Measurements from ENCODE around the gene OCIAD1. TPM values are rescaled to one million over a fixed set of nuclear protein-coding genes. Genes with fewer than 3 reads are reported as not detected.

Gene OCIAD1
- total and polyA plus RNA-seq, 10 of the 15 experiments (the other 5 are each of a cell fraction or from before 2014, with no cell fraction given): 89.1 to 196 (median 136) TPM

DNA sequence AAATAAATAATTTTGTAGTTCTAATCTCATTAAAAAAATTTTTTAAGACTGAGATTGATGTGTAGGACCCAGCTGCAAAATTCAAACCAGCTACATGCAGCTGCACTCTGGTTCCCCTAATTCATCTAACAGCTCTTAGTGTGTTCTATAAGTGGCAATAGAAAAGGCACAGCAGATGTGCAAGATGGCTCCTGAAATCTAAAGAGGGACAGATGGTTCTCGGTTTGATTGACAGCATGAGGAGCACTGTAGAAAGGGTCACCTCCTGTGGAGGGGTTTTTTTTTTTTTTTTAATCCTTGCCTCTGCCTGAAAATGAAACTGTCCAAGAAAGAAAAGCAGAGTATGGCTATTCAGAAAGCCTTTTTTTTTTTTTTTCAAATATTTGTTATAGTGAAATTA lies 16.9 kb upstream of the OCIAD1 start:
- H2AFZ ChIP-seq (ENCODE audit: control insufficient read depth, low read depth, low read length): no peak overlapping the region
- RAD21 ChIA-PET (ENCODE audit: unreplicated experiment): interaction anchor here (0.9 to 1.5 kb wide), 4 partner anchors 11 to 34 kb away, joined by 3 to 4 read pairs (median 3); partner anchors contain the start of gene FRYL
- ATAC-seq (peak; percentile 69), FAIRE-seq (no peak), DNase-seq (ENCODE audit: low read depth, low spot score) (no peak)
- no peak overlapping the region for H3K4me3 ChIP-seq
- no peaks in the 10 kb centered on the region for H3K9me3 ChIP-seq (replicated peaks; ENCODE audit: control insufficient read depth, insufficient read depth, low read length)
- no peaks in the 10 kb centered on the region for H4K20me1 ChIP-seq (ENCODE audit: control insufficient read depth, insufficient read depth)
- POLR2A ChIA-PET: interaction anchor here (0.6 to 0.7 kb wide), 5 partner anchors 15 to 549 kb away, joined by 3 to 7 read pairs (median 3); no protein-coding TSS in a partner anchor
- H3K79me2 ChIP-seq (ENCODE audit: control insufficient read depth, insufficient read depth, low read length): no peaks in the 10 kb centered on the region
- no TSS peak for BruUV-seq (replicated peaks)
- CTCF ChIA-PET: interaction anchor here (0.6 to 1.6 kb wide), 5 partner anchors 13 to 235 kb away, joined by 3 to 5 read pairs (median 3); no protein-coding TSS in a partner anchor
- no peak overlapping the region for H3K27ac ChIP-seq (ENCODE audit: control insufficient read depth, insufficient read depth)
- SMC1A ChIA-PET (ENCODE audit: uncharacterized antibody, unreplicated experiment): interaction anchor here (0.7 to 1.3 kb wide), 4 partner anchors 15 to 91 kb away, joined by 3 to 4 read pairs (median 4); no protein-coding TSS in a partner anchor
- H3K9ac ChIP-seq (ENCODE audit: control insufficient read depth, insufficient read depth, low read length): no peak overlapping the region
- intact Hi-C loops (cut with micrococcal nuclease; ENCODE audit: unreplicated experiment): no loop called here
- WGBS (ENCODE audit: insufficient coverage, insufficient replicate concordance, low lambda C conversion rate, missing lambda C conversion rate): 39% methylated on average over 1 of the region's 1 CpG
- in situ Hi-C loops (cut with MboI): no loop called here
- H3K4me2 ChIP-seq (ENCODE audit: control insufficient read depth, insufficient read depth): 0 out of 2 replicates have a peak overlapping the region, but pooled peaks have one; percentile 41
- no peaks in the 10 kb centered on the region for H3K27me3 ChIP-seq (replicated peaks in 1 of 2; ENCODE audit: control insufficient read depth in 2 of 2, insufficient read depth in 2 of 2, low read length in 1 of 2)
- no peaks in the 10 kb centered on the region for H3K36me3 ChIP-seq (ENCODE audit: control insufficient read depth in 2 of 2, insufficient read depth in 2 of 2, low read length in 1 of 2)
- H3K4me1 ChIP-seq (ENCODE audit: control insufficient read depth, insufficient read depth, low read length): peaks cover 15% of the 10 kb centered on the region; the same call in 1 of the 2 replicates
- TF ChIP-seq ZBED1 (IDR thresholded peaks at IDR 0.05; ENCODE audit: borderline replicate concordance): no peak
- no peak for TF ChIP-seq MTA2 (IDR thresholded peaks at IDR 0.05; ENCODE audit: low read depth)
- no peak for TF ChIP-seq EP300 (IDR thresholded peaks at IDR 0.05; ENCODE audit: borderline replicate concordance in 1 of 2, control insufficient read depth in 1 of 2, low read depth in 2 of 2, low read length in 2 of 2)
- TF ChIP-seq GABPA (IDR thresholded peaks at IDR 0.05; ENCODE audit: low read depth): no peak
- 0 out of 2 replicates have a peak, but pooled peaks have one; percentile 31 for TF ChIP-seq TCF12 (IDR thresholded peaks at IDR 0.05; ENCODE audit: low read depth, low read length)
- no peak for TF ChIP-seq ZNF274 (IDR thresholded peaks at IDR 0.05; ENCODE audit: insufficient read depth, insufficient read length)
- TF ChIP-seq EED (IDR thresholded peaks at IDR 0.05; ENCODE audit: low read depth): no peak
- no peak for TF ChIP-seq JUND (IDR thresholded peaks at IDR 0.05; ENCODE audit: low read depth, low read length)
- peak; percentile 67 for TF ChIP-seq YY1 (IDR thresholded peaks at IDR 0.05; ENCODE audit: low read depth, low read length)
- TF ChIP-seq SUZ12 (IDR thresholded peaks at IDR 0.05; ENCODE audit: unreplicated experiment): no peak
- no peak for TF ChIP-seq SMAD5 (IDR thresholded peaks at IDR 0.05; ENCODE audit: low read depth)
- no peak for TF ChIP-seq E2F4 (IDR thresholded peaks at IDR 0.05; ENCODE audit: low read depth, low read length)
- peak; percentile 74 for TF ChIP-seq ZNF384 (IDR thresholded peaks at IDR 0.05; ENCODE audit: borderline replicate concordance, low read depth, low read length)
- no peak for TF ChIP-seq SRF (IDR thresholded peaks at IDR 0.05; ENCODE audit: low read depth in 2 of 2, low read length in 2 of 2)
- TF ChIP-seq HSF1 (IDR thresholded peaks at IDR 0.05; ENCODE audit: low read depth, low read length): no peak
- peak; percentile 83 for TF ChIP-seq PBX3 (IDR thresholded peaks at IDR 0.05; ENCODE audit: insufficient replicate concordance, low read depth, low read length)
- TF ChIP-seq NBN (IDR thresholded peaks at IDR 0.05): no peak
- no peak for TF ChIP-seq BCL3 (IDR thresholded peaks at IDR 0.05; ENCODE audit: borderline replicate concordance, insufficient read depth, low read depth, low read length, poor library complexity, severe bottlenecking)
- TF ChIP-seq, protein P1, sequence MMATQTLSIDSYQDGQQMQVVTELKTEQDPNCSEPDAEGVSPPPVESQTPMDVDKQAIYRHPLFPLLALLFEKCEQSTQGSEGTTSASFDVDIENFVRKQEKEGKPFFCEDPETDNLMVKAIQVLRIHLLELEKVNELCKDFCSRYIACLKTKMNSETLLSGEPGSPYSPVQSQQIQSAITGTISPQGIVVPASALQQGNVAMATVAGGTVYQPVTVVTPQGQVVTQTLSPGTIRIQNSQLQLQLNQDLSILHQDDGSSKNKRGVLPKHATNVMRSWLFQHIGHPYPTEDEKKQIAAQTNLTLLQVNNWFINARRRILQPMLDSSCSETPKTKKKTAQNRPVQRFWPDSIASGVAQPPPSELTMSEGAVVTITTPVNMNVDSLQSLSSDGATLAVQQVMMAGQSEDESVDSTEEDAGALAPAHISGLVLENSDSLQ (IDR thresholded peaks at IDR 0.05): peak; percentile 94

Data from GM12878 (cell line).